A204.1 (cell line): ENCODE results near the gene SBF1.
"Not testable (repeated sequence)": the region's sequence is repeated elsewhere in the genome, so short reads cannot be mapped to it uniquely, and the experiment has no call there.

Source experiments
- FAIRE-seq: peaks from 2 replicates; lab custom pipeline; 2012; peaks lifted over from hg19 to GRCh38; lab: Jason Lieb, UNC

Gene SBF1

GRCh38 chr22:50474710-50475651 lies at the start of gene SBF1:
TSS of gene SBF1 (minus strand) at chr22:50475035. CDS start at chr22:50474840, 195 bp downstream.
- no peak for FAIRE-seq

- no peak for FAIRE-seq
These were observed 49.2 kb upstream of the SBF1 start for GRCh38 chr22:50523806-50524675.

- no peak for FAIRE-seq
These were observed 48.6 kb upstream of the SBF1 start for GRCh38 chr22:50523458-50523805.

- no peak for FAIRE-seq
These were observed 48.1 kb upstream of the SBF1 start for GRCh38 chr22:50522806-50523438.

GRCh38 chr22:50522208-50522805 lies 47.5 kb upstream of the SBF1 start:
- no peak for FAIRE-seq

- FAIRE-seq = no peak
These were observed 46.9 kb upstream of the SBF1 start for GRCh38 chr22:50521710-50522109.

GRCh38 chr22:50520826-50521453 lies 46.1 kb upstream of the SBF1 start:
- FAIRE-seq = no peak

GRCh38 chr22:50520184-50520583 lies 45.3 kb upstream of the SBF1 start:
- not testable (repeated sequence) for FAIRE-seq

- FAIRE-seq = no peak
These were observed 44.3 kb upstream of the SBF1 start for GRCh38 chr22:50519151-50519550.

GRCh38 chr22:50518606-50519005 lies 43.8 kb upstream of the SBF1 start:
- FAIRE-seq = no peak

GRCh38 chr22:50517495-50518260 lies 42.8 kb upstream of the SBF1 start:
- FAIRE-seq = no peak

- no peak for FAIRE-seq
These were observed 42.1 kb upstream of the SBF1 start for GRCh38 chr22:50516891-50517290.

- FAIRE-seq = no peak
These were observed 41.2 kb upstream of the SBF1 start for GRCh38 chr22:50516068-50516467.

- FAIRE-seq = no peak
These were observed 38.3 kb upstream of the SBF1 start for GRCh38 chr22:50513175-50513574.

GRCh38 chr22:50508897-50509296 lies 34.1 kb upstream of the SBF1 start:
- FAIRE-seq = no peak

GRCh38 chr22:50507991-50508884 lies 33.4 kb upstream of the SBF1 start, which contains the start of gene NCAPH2:
TSS of gene NCAPH2 (plus strand) at chr22:50508224. CDS start at chr22:50508338, 114 bp downstream.
- FAIRE-seq = no peak

- FAIRE-seq = no peak
These were observed 32.7 kb upstream of the SBF1 start, which contains the start of gene LMF2 for GRCh38 chr22:50507421-50507990. TSS of gene LMF2 (minus strand) at chr22:50507702. CDS start at chr22:50507675, 27 bp downstream.

GRCh38 chr22:50506611-50507420 lies 32.0 kb upstream of the SBF1 start:
- FAIRE-seq = no peak
